ENCODE results near the gene CHID1.

The CHID1 gene

DNA sequence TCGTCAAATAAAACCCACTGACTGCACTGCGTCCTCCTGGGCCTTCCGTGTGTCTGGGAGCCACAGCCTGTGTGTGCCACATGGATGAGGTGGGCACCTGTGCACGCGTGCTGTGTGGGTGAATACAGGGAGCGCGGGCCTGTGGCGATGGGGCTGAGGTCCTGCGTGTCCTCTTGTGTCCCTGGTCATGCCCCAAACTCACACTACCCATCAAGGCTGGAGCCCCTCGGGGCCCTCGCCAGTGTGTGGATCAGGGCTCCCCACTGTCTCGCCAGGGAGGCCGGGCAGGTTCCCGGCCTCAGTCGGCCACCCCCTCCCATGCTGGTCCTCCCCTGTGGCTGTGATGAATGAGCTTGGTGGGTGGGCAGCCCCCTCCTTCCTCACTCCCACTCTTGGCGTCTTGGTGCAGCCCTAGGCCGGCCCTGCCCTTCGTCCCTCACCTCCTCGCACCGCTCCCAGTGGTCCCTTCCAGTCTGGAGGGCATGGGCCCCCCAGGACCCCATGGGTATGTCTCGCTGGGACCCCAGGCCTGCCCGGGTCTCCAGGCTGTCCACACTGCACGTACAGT lies 78.6 kb downstream of the CHID1 start:
- DNase-seq, result no peak

DNA sequence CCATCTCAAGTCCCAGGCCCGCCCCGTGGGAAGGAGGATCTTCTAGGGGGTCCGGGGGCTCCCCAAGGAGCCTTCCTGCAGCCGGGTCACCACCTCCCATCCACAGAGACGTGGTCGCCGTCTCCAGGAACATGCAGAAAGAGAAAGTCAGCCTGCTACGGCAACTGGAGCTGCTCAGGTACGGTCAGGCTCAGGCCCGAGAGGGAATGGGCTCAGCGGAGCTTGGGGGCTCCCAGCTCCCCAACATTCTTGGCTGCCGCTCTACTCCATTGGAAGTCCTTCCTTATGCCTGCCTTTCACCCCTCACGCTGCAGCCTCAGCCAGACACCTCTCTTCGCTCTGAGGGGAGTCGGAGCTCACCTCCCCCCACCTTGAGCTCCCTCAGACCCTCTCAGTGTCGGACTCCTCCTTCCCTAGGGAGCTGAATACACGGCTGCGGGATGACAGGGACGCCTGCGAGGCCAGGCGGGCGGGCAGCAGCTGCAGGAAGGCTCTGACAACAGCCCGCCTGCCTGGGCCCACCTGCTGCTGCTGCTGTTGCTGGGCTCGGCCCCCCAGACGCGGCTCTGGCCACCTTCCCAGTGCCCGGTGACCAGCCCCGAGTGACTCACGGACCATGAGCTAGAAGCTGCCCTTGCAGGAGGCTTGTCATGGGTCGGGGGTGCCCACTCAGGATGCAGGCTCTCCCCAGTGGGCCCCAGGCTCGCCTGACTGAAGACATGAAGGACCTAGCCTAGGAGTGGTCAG lies 79.3 kb downstream of the CHID1 start:
- no peak for DNase-seq

DNA sequence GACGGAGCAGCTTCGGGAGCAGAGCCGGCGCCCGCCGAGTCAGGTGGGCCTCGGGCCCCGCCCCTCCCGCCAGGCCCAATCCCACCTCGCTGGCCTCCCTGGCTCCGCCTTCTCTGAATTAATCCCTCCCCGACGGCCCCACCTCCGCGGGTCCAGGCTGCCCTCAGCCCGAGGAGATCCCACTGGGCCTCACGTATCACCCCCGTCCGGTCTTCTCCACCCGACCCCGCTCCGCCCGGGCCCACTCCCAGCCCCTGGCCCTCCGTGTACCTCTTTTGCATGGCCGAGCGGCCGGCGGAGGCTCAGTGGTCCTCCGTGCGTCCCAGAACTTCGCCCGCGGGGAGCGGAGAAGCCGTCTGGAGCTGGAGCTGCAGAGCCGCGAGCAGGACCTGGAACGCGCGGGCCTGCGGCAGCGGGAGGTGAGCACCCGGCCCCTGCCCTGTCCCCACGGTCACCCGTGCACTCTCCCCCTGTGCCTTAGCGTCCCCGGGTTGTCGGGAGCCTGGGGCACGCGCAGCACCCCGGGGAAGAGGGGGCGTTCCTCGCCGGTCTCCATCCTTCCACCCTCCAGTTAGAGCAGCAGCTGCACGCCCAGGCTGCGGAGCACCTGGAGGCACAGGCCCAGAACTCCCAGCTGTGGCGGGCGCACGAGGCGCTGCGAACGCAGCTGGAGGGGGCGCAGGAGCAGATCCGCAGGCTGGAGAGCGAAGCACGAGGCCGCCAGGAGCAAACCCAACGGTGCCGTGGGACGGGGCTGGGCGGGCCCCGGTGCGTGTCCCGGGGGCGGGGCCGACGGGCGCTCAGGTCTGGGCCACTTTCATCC lies 80.1 kb downstream of the CHID1 start:
- DNase-seq, result peak; percentile 88

- DNase-seq, result no peak
Measured at GRCh38 chr11:829847-830294, 80.7 kb downstream of the CHID1 start.

DNA sequence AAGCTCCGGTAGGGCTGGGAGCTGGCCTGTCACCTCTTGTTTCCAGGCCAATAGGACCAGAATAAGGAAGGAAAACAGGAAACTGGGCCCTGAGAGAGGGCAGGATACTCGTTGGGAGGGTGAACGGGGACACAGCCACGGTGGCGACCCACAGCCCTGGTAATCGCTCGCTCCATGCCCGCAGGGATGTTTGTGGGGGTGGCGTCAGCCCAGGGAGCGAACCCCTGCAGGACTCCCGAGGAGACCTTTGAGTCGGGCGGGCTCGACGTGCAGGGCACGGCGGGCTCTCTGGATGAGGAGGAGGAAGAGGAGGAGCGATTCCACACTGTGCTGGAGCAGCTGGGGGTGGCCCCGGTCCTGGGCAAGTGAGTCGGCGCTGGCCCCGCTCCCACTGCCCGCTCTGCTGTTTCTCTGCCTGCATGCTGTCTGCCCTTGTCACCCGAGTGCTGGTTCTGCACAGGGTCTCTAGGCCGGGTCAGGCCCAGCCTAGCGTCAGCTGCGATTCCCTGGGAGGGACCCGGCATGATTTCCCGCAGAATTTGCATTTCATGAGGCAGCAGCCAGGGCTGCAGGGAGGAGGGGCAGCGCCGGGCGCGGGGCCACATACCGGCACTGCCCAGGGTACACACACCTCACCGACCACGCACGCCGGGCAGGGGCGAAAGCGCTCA lies 81.3 kb downstream of the CHID1 start:
- DNase-seq, result no peak

- no peak for DNase-seq
Measured at GRCh38 chr11:828506-829175, 82.0 kb downstream of the CHID1 start.

DNA sequence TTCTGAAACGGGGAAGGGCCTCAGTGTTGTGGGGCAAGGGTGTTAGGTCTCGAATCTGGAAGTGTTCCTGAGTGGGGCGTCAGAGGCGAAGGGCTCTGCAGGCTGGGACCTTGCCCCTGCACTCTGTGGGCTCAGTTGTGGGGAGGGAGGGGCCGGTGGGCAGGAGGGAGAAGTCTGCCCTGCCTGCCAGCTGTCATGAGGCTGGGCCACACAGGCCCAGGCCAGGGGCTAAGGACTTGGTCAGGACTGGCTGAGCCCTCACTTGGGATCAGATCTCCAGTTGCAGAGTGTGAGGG lies 82.8 kb downstream of the CHID1 start, which contains the start of gene CRACR2B:
CRACR2B (plus strand) TSS at position 23 of the 296 bp plus-strand sequence. CDS start 689 bp downstream, outside the sequence.
- DNase-seq, result no peak

GRCh38 chr11:827146-827896 lies 83.3 kb downstream of the CHID1 start:
- DNase-seq, result no peak

DNA sequence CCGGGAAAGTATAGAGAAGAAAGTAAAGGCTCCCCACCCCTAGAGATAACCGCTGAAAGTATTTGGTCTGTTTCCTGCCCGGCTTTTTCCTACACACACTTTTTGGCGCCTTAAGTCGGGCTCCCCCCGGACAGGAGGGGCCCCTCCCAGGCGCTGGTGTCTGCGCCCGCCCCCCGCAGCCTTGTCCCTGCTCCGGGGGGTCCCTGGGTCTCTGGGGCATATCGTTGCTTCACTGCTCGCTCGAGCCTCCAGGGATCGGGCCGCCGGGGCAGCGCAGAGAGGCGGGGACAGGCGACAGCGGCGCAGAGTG lies 83.8 kb downstream of the CHID1 start:
- DNase-seq, result no peak

GRCh38 chr11:826227-826621 lies 84.4 kb downstream of the CHID1 start:
- DNase-seq, result no peak

DNA sequence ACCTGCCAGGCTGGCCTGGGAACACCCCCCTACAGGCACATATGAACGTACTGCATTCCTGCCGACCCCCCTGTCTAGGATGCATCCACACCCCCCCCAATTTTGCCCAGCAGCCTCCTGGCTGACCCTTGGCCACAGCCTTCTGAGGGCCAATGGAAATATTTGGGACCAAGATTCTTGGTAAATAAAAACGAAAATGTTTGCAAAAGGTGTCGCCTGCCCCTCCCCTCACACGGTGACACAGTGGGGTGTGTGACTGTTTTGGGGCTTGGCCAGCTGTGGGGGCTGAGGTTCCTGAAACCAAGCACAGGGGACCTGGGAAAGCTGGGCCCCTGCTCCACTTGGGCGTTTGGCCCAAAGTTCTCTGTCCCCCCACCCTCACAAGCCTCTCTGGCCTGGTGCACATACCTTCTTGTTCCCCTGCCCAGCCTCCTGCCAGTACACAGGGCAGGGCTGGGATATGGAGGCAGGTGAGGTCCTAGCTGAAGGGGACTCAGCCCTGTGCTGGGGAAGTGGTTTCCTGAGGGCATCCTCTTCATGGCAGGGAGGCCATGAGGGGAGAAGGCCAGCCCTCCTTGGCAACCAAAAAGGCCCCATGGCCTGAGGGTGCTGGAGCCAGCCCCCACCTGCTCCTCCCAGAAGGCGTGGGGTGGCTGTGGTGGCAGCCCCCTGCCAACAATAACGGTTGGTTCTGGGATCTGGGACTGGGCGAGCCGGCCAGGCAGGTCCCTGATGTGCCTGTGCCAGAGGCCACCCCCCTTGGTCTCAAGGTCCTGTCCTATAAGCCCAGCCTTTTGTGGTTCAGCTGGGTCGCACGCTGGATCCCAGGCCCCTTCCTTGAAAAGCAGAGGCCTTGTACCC lies 85.0 kb downstream of the CHID1 start:
- no peak for DNase-seq

- DNase-seq, result no peak
Measured at GRCh38 chr11:824942-825341, 85.7 kb downstream of the CHID1 start.

- DNase-seq, result no peak
Measured at GRCh38 chr11:824292-824880, 86.2 kb downstream of the CHID1 start.

GRCh38 chr11:823441-824291 lies 86.9 kb downstream of the CHID1 start:
- DNase-seq, result no peak

- DNase-seq, result peak; percentile 79
Measured at GRCh38 chr11:821512-822371, 88.9 kb downstream of the CHID1 start.

DNA sequence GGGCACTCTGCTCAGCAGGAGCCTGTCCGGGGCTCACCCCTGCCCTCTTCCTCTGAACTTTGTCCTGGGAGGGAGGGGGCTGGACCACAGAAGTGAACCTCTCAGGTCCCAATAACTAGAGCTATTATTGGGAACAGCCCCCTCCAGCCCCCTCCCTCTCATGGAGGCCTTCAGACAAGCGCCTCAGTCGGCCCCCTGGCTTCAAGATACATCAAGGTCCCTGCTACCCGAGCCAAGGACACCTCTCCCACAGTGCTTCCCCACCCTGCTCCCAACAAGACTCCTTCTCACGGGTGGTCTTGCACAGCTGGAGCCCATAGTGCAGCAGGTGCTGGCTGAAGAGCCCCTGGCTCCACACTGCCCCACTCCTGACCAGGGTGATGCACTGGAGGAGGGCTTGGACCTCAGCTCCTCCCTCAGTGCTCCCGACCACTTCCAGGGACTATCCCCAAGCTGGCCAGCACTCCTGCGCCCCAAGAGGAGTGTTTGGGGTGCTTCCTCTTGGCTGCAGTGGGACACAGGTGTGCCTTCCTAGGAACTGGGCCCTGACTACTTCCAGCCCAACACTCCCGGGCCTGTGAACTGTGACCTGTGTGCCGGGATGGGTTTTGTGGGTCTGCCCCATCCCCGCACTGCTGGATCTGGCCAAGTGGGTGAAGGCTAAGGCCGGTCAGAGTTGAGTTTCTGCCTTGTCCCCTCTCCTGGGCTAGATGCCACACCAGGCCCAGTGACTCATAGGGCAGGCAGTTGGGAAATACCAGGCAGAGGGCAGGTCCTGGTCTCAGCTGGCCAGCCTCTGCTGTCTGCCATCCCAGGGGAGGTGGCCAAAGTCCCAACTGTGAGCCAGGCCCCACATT lies 89.7 kb downstream of the CHID1 start:
- no peak for DNase-seq

DNA sequence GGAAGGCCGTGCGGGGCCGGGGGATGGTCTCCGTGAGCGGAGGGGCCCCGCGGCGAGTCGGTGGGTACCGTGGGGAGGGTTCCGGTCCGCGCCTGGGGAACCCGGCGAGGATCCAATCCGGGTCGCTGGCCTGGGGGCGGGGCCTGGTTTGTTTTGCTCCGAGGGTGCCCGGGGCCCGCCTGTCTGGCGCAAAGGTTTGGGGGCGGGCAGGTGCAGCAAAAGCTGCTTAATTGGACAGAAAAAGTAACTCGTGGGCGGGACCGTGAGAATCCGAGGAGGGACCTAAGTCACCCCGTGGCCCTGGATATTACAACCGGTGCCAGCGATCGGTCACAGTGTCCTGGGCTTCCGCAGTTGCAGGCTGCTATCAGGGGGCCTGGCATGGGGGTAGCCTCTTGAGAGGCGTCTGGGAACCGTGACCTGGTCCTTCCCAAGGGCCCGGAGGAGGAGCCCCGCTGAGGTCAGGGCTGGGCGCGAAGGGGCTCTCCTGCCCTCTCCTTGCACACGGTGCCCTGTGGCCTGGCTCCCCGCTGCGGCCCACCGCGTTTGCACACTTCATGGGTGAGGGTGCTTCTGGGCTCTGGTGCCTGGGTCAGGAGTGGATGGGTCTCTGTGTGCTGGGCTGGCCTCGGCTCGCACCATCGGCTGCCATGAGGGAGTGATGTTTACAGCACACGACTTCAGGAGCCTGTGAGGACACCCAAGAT lies 90.5 kb downstream of the CHID1 start:
- DNase-seq, result peak; percentile 99

Data from hematopoietic multipotent progenitor cell treated with erythropoietin and hydrocortisone succinate and interleukin-3 and kit ligand, for 4 days (in vitro differentiated cells).